K562 (cell line): ENCODE results near the gene IGFALS. TPM values are rescaled to one million over a fixed set of nuclear protein-coding genes. Genes with fewer than 3 reads are reported as not detected.

Experiments
- CCNT2 ChIP-seq: IDR thresholded peaks from 2 replicates; pipeline ENCODE4 v1.6.1; 2011; ENCODE audit warnings: borderline replicate concordance, low read depth, mild to moderate bottlenecking, moderate library complexity, mixed read lengths, low read length; ENCODE audit not compliant: insufficient read length; ENCODE audit errors: extremely low read depth
- CSDE1 ChIP-seq, 2 experiments: fragments of 450-650 bp; IDR thresholded peaks; 2 replicates each; pipeline ENCODE4 v1.6.1; 2016; ENCODE audit warnings: mild to moderate bottlenecking in 1 of 2
- DIDO1 ChIP-seq: fragments of 450-650 bp; IDR thresholded peaks from 2 replicates; pipeline ENCODE4 v1.6.1; 2016; ENCODE audit warnings: low read depth, missing biosample characterization, missing genetic modification characterization
- FOS ChIP-seq: IDR thresholded peaks from 3 replicates; pipeline ENCODE4 v1.6.1; 2011; ENCODE audit not compliant: insufficient read length; ENCODE audit errors: extremely low read depth
- GABPB1 ChIP-seq: sonication (generic); formaldehyde crosslinking; IDR thresholded peaks from 2 replicates; pipeline ENCODE4 v1.8.0; 2022; ENCODE audit warnings: mild to moderate bottlenecking, missing genetic modification reagents
- MAFF ChIP-seq: IDR thresholded peaks from 2 replicates; pipeline ENCODE4 v1.6.1; 2012; ENCODE audit warnings: low read length, improper control_type of control experiment
- MAFK ChIP-seq: IDR thresholded peaks from 2 replicates; pipeline ENCODE4 v1.6.1; 2011; ENCODE audit warnings: low read length, improper control_type of control experiment
- MTA1 ChIP-seq: fragments of 450-650 bp; IDR thresholded peaks from 2 replicates; pipeline ENCODE4 v1.6.1; 2017; ENCODE audit warnings: borderline replicate concordance
- MYC ChIP-seq, 2 experiments: fragments of 250-450 bp in 1 of 2; sonication (Bioruptor Pico) in 1 of 2; IDR thresholded peaks; 2 replicates each; pipeline versions ENCODE4 v1.5.1 to v1.6.1; 2012 to 2021; ENCODE audit warnings: low read depth in 2 of 2, borderline replicate concordance in 1 of 2, improper control_type of control experiment in 1 of 2, low read length in 1 of 2, mild to moderate bottlenecking in 1 of 2, moderate library complexity in 1 of 2
- NFXL1 ChIP-seq: fragments of 450-650 bp; formaldehyde crosslinking; IDR thresholded peaks from 2 replicates; pipeline ENCODE4 v1.4.0; 2021; ENCODE audit warnings: mild to moderate bottlenecking
- PHB2 ChIP-seq: fragments of 450-650 bp; IDR thresholded peaks from 2 replicates; pipeline ENCODE4 v1.6.1; 2017; ENCODE audit warnings: low read depth
- PURB ChIP-seq: sonication (generic); formaldehyde crosslinking; IDR thresholded peaks from 2 replicates; pipeline ENCODE4 v1.9.0; 2021; ENCODE audit warnings: low read depth, mild to moderate bottlenecking, missing genetic modification reagents
- SAFB2 ChIP-seq: fragments of 200-400 bp; formaldehyde crosslinking; IDR thresholded peaks from 2 replicates; pipeline ENCODE4 v1.6.1; 2018; ENCODE audit warnings: borderline replicate concordance, low read length, low read depth, moderate library complexity; ENCODE audit not compliant: severe bottlenecking
- SP2 ChIP-seq: IDR thresholded peaks from 2 replicates; pipeline ENCODE4 v1.6.1; 2011; ENCODE audit warnings: mild to moderate bottlenecking, low read depth, low read length, moderate library complexity; ENCODE audit not compliant: poor library complexity, severe bottlenecking; ENCODE audit errors: extremely low read depth
- TSHZ1 ChIP-seq: fragments of 250-450 bp; sonication (Bioruptor Pico); IDR thresholded peaks from 2 replicates; pipeline ENCODE4 v1.4.0; 2020; ENCODE audit warnings: mild to moderate bottlenecking, moderate library complexity
- ZC3H8 ChIP-seq: fragments of 450-650 bp; IDR thresholded peaks from 2 replicates; pipeline ENCODE4 v1.6.1; 2017
- ZFP30 ChIP-seq: fragments of 250-450 bp; sonication (Bioruptor Pico); IDR thresholded peaks from 2 replicates; pipeline ENCODE4 v1.8.0; 2022; ENCODE audit warnings: moderate library complexity, mild to moderate bottlenecking, inconsistent platforms, borderline replicate concordance
- ZSCAN32 ChIP-seq: fragments of 450-650 bp; formaldehyde crosslinking; IDR thresholded peaks from 2 replicates; pipeline ENCODE4 v1.4.0; 2020; ENCODE audit warnings: mild to moderate bottlenecking, moderate library complexity
- polyA plus RNA-seq, 8 experiments: library from polyadenylated mRNA; depleted of rRNA in 4 of 8; stranded (reverse) in 5 of 8; unstranded in 3 of 8; fragments of >200 nt; fragmentation: Nextera tagmentation in 2 of 8; fragmentation: Illumina TruSeq in 1 of 8; extraction: Ambion mirVana in 2 of 8; extraction: Trizol in 1 of 8; gene quantifications; 2 replicates each; pipeline versions ENCODE4 v1.2.1 to v1.2.3, GENCODE V29; 2011 to 2014; ENCODE audit warnings: inconsistent platforms in 1 of 8, missing spikeins in 1 of 8
- total RNA-seq, 7 experiments: library from RNA; depleted of rRNA in 6 of 7; stranded (reverse); fragments of >200 nt in 6 of 7; fragmentation: Illumina TruSeq in 2 of 7; extraction: Trizol in 2 of 7; gene quantifications; 2 replicates each; pipeline versions ENCODE4 v1.2.1 to v1.2.3, GENCODE V29; 2011 to 2021; ENCODE audit warnings: low replicate concordance in 1 of 7
- TF ChIP-seq, protein P1 (sequence below): fragments of 450-650 bp; formaldehyde crosslinking; IDR thresholded peaks from 2 replicates; pipeline ENCODE4 v1.4.0; 2020; ENCODE audit warnings: mild to moderate bottlenecking, moderate library complexity
- TF ChIP-seq, protein P2 (sequence below): IDR thresholded peaks from 3 replicates; pipeline ENCODE4 v1.6.1; 2011; ENCODE audit warnings: borderline replicate concordance, mild to moderate bottlenecking, moderate library complexity; ENCODE audit not compliant: insufficient read length; ENCODE audit errors: extremely low read depth

The IGFALS gene
- total and polyA plus RNA-seq, 9 of the 15 experiments (the other 6 are each of a cell fraction or from before 2014, with no cell fraction given): not detected

GRCh38 chr16:1772362-1772907 is 21.1 kb downstream of the IGFALS start, which contains the start of gene EME2 (continued):
- TF ChIP-seq DIDO1 (no peak), MAFF (no peak), TSHZ1 (CRISPR knock-in tag) (no peak), MAFK (no peak), GABPB1 (CRISPR knock-in tag) (no peak), ZC3H8 (no peak), CCNT2 (no peak), FOS (no peak), SP2 (no peak), MTA1 (no peak), CSDE1 (IDR thresholded peaks at IDR 0.05) (no peak), SAFB2 (no peak), NFXL1 (CRISPR knock-in tag) (no peak), PHB2 (no peak), PURB (CRISPR knock-in tag) (no peak), MYC (IDR thresholded peaks at IDR 0.05; ENCODE audit: low read depth, low read length) (0 out of 2 replicates have a peak, but pooled peaks have one; percentile 3), MYC (CRISPR knock-in tag; IDR thresholded peaks at IDR 0.05; ENCODE audit: borderline replicate concordance, low read depth) (no peak), ZFP30 (CRISPR knock-in tag) (no peak), ZSCAN32 (CRISPR knock-in tag) (no peak)
- TF ChIP-seq, protein P1, sequence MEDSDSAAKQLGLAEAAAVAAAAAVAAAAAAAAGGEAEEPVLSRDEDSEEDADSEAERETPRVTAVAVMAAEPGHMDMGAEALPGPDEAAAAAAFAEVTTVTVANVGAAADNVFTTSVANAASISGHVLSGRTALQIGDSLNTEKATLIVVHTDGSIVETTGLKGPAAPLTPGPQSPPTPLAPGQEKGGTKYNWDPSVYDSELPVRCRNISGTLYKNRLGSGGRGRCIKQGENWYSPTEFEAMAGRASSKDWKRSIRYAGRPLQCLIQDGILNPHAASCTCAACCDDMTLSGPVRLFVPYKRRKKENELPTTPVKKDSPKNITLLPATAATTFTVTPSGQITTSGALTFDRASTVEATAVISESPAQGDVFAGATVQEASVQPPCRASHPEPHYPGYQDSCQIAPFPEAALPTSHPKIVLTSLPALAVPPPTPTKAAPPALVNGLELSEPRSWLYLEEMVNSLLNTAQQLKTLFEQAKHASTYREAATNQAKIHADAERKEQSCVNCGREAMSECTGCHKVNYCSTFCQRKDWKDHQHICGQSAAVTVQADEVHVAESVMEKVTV: no peak
- TF ChIP-seq, protein P2, sequence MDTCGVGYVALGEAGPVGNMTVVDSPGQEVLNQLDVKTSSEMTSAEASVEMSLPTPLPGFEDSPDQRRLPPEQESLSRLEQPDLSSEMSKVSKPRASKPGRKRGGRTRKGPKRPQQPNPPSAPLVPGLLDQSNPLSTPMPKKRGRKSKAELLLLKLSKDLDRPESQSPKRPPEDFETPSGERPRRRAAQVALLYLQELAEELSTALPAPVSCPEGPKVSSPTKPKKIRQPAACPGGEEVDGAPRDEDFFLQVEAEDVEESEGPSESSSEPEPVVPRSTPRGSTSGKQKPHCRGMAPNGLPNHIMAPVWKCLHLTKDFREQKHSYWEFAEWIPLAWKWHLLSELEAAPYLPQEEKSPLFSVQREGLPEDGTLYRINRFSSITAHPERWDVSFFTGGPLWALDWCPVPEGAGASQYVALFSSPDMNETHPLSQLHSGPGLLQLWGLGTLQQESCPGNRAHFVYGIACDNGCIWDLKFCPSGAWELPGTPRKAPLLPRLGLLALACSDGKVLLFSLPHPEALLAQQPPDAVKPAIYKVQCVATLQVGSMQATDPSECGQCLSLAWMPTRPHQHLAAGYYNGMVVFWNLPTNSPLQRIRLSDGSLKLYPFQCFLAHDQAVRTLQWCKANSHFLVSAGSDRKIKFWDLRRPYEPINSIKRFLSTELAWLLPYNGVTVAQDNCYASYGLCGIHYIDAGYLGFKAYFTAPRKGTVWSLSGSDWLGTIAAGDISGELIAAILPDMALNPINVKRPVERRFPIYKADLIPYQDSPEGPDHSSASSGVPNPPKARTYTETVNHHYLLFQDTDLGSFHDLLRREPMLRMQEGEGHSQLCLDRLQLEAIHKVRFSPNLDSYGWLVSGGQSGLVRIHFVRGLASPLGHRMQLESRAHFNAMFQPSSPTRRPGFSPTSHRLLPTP: no peak
